ENCODE data around the gene RSPH1.

The RSPH1 gene

GRCh38 chr21:42480736-42481135 lies 15.3 kb downstream of the RSPH1 start:
- DNase-seq = no peak

- no peak for DNase-seq
These were observed 16.4 kb downstream of the RSPH1 start for GRCh38 chr21:42479582-42479981.

GRCh38 chr21:42478504-42478903 lies 17.5 kb downstream of the RSPH1 start:
- DNase-seq = no peak

- no peak for DNase-seq
These were observed 19.4 kb downstream of the RSPH1 start for GRCh38 chr21:42476388-42477331.

GRCh38 chr21:42475526-42476387 lies 20.3 kb downstream of the RSPH1 start:
- no peak for DNase-seq

GRCh38 chr21:42475036-42475435 lies 21.0 kb downstream of the RSPH1 start:
- DNase-seq = no peak

GRCh38 chr21:42474043-42474831 lies 21.8 kb downstream of the RSPH1 start:
- DNase-seq = no peak

GRCh38 chr21:42473498-42474042 lies 22.5 kb downstream of the RSPH1 start:
- DNase-seq = peak; percentile 46

- DNase-seq = peak; percentile 22
These were observed 23.5 kb downstream of the RSPH1 start for GRCh38 chr21:42472521-42472920.

GRCh38 chr21:42471716-42472330 lies 24.2 kb downstream of the RSPH1 start:
- peak; percentile 43 for DNase-seq

- peak; percentile 21 for DNase-seq
These were observed 24.8 kb downstream of the RSPH1 start for GRCh38 chr21:42471206-42471605.

GRCh38 chr21:42469726-42470125 lies 26.3 kb downstream of the RSPH1 start:
- DNase-seq = peak; percentile 4

- DNase-seq = no peak
These were observed 26.8 kb downstream of the RSPH1 start for GRCh38 chr21:42469272-42469671.

GRCh38 chr21:42468491-42469131 lies 27.4 kb downstream of the RSPH1 start:
- peak; percentile 30 for DNase-seq

GRCh38 chr21:42467140-42467983 lies 28.7 kb downstream of the RSPH1 start:
- peak; percentile 31 for DNase-seq

- peak; percentile 31 for DNase-seq
These were observed 29.3 kb downstream of the RSPH1 start for GRCh38 chr21:42466700-42467099.

- DNase-seq = no peak
These were observed 30.3 kb downstream of the RSPH1 start for GRCh38 chr21:42465803-42466127.

GRCh38 chr21:42465008-42465802 lies 30.8 kb downstream of the RSPH1 start:
- peak; percentile 52 for DNase-seq

GRCh38 chr21:42463861-42464515 lies 32.0 kb downstream of the RSPH1 start:
- peak; percentile 84 for DNase-seq

Measured in activated effector memory CD4-positive, alpha-beta T cell treated with anti-CD3 and anti-CD28 coated beads, Interleukin-2, amount 50 U/mL, for 16 hours (primary cell).